Measurements from ENCODE around the gene RPS24. TPM values are rescaled to one million over a fixed set of nuclear protein-coding genes. Genes with fewer than 3 reads are reported as not detected.
"Not testable (repeated sequence)": the region's sequence is repeated elsewhere in the genome, so short reads cannot be mapped to it uniquely, and the experiment has no call there.

RPS24 gene
- 1,000 to 10,000 TPM; 1,842 to 2,104 (median 1,901) TPM for total RNA-seq

DNA sequence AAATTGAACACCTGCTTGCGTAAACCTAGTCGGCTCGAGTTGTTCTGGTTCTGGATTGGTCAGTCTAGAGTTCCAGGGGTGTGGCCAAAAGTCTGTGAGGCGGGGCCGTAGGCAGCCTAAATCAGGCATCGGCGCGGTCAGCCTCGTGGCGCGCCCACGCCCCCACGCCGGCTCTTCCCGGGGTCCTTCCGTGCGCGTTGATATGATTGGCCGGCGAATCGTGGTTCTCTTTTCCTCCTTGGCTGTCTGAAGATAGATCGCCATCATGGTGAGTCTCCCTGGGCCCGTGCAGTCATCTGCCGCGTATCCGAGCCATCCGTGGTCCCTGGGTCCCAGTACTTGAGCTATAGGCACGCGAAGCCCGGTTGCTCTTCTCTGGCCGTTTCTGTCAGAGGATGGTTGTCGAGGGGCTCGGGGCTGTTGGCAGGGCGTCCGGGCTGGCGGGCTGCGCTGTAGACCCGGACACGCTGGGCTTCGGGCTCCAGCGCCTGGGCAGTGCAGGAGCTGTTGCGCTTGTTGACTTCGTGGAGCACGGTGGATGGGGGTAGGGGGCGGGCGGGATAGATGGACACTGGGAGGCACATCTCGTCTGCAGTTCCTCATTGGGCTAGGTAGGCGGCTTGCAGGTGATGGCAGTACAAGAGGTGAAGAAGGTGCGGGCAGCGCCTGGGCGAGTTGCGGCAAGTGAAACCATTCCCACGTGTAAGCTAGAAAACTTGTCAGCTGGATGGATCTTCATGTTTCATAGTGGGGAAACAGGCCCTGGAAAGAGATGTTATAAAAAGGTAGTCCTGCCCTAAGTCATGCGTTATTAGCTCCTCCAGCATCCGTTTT is at the start of gene RPS24:
TSS of gene RPS24 (plus strand) at position 227 of the 834 bp plus-strand sequence. CDS start at position 266, 39 bp downstream.
- H3K4me1 Mint-ChIP-seq (ENCODE audit: low read depth) = peaks cover 50% of the 10 kb centered on the region
- H3K9me3 Mint-ChIP-seq = no peaks in the 10 kb centered on the region
- no peaks in the 10 kb centered on the region for H3K27me3 Mint-ChIP-seq (ENCODE audit: low read depth)
- peaks cover 44% of the 10 kb centered on the region for H3K36me3 Mint-ChIP-seq (ENCODE audit: insufficient read depth)
- ATAC-seq (peak; percentile 86 to 90), DNase-seq (peak; percentile 93)
- H3K4me3 Mint-ChIP-seq = peak within 1 kb of the TSS; percentile 97

DNA sequence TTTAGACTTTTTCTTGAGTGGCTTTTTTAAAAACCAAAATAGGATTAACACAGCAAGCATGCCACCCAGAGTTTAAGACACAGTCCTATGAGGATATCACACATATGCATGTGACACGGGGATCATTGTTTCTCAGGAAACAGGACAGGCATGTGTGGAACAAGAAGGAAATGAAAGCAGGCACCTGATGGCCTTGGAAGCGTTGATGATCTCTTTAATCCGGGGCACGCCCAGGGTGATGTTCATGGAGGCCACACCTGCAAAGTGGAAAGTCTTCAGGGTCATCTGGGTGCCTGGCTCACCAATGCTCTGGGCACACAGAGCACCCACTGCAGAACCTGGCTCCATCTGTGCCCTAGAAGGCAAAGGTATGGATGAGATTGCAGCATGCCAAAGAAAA is 48.7 kb upstream of the RPS24 start:
- H3K27me3 Mint-ChIP-seq (ENCODE audit: low read depth) = no peaks in the 10 kb centered on the region
- H3K36me3 Mint-ChIP-seq (ENCODE audit: insufficient read depth) = peaks cover 61% of the 10 kb centered on the region
- H3K4me3 Mint-ChIP-seq = no peak overlapping the region
- no peaks in the 10 kb centered on the region for H3K4me1 Mint-ChIP-seq (ENCODE audit: low read depth)
- no peak for ATAC-seq
- DNase-seq = no peak
- no peaks in the 10 kb centered on the region for H3K9me3 Mint-ChIP-seq

DNA sequence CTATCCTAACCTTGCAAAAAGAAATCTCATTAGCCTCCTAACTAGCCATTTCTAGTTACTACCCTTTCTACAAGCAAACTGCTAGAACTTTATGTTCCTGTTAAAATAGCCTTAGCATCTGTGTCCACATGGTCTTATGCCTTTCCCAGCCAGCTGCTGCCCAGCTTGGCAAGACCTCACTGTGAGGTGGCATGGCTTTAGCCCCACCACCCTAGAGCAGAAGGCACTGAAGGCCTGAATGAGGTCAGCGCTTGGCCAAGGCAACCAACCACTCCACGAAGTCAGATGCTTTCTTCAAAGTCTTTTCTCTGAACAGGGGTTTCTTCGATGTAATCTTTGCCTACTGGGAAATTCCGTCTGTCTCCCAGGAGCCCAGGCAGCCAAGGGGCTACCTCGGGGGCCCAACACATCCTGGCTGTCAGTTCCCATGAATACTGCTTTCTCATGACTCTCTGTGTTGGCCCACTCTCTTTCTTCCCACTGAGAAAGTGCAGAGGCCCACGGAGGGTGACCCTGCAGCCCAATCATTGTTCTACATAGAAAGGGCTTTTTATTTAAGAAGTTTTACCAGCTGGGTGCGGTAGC is 45.9 kb upstream of the RPS24 start:
- no peaks in the 10 kb centered on the region for H3K9me3 Mint-ChIP-seq
- no peak overlapping the region for H3K4me3 Mint-ChIP-seq
- H3K27me3 Mint-ChIP-seq (ENCODE audit: low read depth) = no peaks in the 10 kb centered on the region
- no peak for DNase-seq
- no peaks in the 10 kb centered on the region for H3K4me1 Mint-ChIP-seq (ENCODE audit: low read depth)
- ATAC-seq = no peak
- H3K36me3 Mint-ChIP-seq (ENCODE audit: insufficient read depth) = peaks cover 55% of the 10 kb centered on the region

DNA sequence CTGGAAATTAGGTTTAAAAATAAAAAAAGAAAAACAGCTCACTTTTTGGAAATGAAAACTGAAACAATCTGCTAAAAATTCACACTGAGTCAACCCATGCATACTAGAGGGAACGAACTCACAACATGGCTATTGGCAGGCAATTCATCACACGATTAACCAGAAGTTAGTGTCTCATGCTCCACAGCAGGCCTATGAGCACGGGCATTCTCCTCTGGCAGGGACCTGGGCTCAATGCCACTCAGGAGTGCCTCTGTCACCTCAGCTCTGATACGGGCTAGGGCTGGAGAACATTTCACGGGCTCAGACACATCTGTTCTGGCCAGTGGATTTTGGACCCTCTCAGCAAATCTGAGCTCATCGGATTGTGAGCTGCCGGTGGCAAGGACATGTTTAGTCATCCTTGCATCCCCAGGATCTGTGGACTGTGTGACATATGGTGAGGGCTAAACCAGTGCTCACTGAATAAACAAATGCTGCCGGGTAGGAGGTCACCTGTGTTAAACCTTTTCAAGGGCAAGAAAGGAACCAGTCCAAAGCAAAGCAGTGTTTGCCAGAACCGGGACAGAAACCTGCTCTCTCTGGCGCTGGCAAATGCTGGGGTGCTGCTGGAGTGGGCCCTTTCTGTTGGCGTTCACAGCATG is 44.5 kb upstream of the RPS24 start:
- H3K36me3 Mint-ChIP-seq (ENCODE audit: insufficient read depth) = peaks cover 56% of the 10 kb centered on the region
- peak in 1 of 2 donors; percentile 65 for ATAC-seq

DNA sequence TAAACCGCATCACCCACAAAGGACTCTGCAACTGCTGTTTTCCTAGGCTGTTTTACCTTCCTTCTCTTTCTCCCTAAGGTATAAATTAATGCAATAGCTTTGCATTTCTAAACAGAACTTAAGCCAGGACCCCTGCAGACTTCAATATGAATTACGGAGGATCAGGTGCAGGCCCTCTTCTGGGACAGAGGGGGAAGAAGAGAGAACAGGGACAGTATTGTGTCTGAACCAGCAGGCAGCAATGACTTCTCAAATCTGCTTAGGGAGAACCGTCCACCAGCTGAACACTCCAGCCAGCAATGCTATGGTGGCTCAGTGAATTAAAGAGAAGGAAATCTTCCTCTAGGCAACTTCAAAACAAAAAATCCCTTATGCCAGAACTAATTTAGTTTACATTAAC is 40.0 kb upstream of the RPS24 start:
- Mint-ChIP-seq H3K4me3 (no peak overlapping the region), H3K36me3 (ENCODE audit: insufficient read depth) (peaks cover 52% of the 10 kb centered on the region), H3K27me3 (ENCODE audit: low read depth) (no peaks in the 10 kb centered on the region), H3K9me3 (no peaks in the 10 kb centered on the region), H3K4me1 (ENCODE audit: low read depth) (no peaks in the 10 kb centered on the region)
- ATAC-seq (no peak), DNase-seq (no peak)

More for the DNA sequence above, 44.5 kb upstream of the RPS24 start:
- H3K9me3 Mint-ChIP-seq = no peaks in the 10 kb centered on the region
- DNase-seq = no peak
- H3K4me3 Mint-ChIP-seq = no peak overlapping the region
- no peaks in the 10 kb centered on the region for H3K27me3 Mint-ChIP-seq (ENCODE audit: low read depth)
- H3K4me1 Mint-ChIP-seq (ENCODE audit: low read depth) = no peaks in the 10 kb centered on the region

DNA sequence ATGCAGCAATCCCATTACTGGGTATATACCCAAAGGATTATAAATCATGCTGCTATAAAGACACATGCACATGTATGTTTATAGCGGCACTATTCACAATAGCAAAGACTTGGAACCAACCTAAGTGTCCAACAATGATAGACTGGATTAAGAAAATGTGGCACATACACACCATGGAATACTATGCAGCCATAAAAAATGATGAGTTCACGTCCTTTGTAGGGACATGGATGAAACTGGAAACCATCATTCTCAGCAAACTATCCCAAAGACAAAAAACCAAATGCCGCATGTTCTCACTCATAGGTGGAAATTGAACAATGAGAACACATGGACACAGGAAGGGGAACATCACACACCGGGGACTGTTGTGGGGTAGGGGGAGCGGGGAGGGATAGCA is 34.9 kb upstream of the RPS24 start:
- peaks cover 62% of the 10 kb centered on the region for H3K36me3 Mint-ChIP-seq (ENCODE audit: insufficient read depth)
- not testable (repeated sequence) for H3K27me3 Mint-ChIP-seq (ENCODE audit: low read depth); H3K9me3 Mint-ChIP-seq; DNase-seq; H3K4me1 Mint-ChIP-seq (ENCODE audit: low read depth); ATAC-seq; H3K4me3 Mint-ChIP-seq

DNA sequence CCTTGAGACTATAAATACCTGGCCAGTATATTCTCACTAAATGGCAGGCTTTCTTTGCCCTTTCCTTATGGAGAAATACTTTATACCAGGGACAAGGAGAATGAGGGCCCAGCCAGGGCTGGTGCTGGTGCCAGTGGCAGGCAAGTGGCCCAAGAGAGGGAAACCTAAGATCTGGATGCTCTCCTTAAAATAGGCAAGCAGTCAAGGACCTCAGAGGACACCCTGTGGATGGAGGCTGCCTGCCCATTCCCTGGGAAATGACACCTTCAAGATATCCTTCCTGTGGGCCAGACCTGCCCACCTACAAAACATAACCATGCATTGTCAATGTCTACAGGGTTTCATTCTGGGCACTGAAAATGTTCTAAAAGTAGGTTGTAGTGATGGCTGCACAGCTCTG is 33.5 kb upstream of the RPS24 start:
- H3K9me3 Mint-ChIP-seq = no peaks in the 10 kb centered on the region
- H3K4me3 Mint-ChIP-seq = no peak overlapping the region
- H3K36me3 Mint-ChIP-seq (ENCODE audit: insufficient read depth) = peaks cover 59% of the 10 kb centered on the region
- ATAC-seq = no peak
- DNase-seq = no peak
- no peaks in the 10 kb centered on the region for H3K27me3 Mint-ChIP-seq (ENCODE audit: low read depth)
- H3K4me1 Mint-ChIP-seq (ENCODE audit: low read depth) = no peaks in the 10 kb centered on the region

DNA sequence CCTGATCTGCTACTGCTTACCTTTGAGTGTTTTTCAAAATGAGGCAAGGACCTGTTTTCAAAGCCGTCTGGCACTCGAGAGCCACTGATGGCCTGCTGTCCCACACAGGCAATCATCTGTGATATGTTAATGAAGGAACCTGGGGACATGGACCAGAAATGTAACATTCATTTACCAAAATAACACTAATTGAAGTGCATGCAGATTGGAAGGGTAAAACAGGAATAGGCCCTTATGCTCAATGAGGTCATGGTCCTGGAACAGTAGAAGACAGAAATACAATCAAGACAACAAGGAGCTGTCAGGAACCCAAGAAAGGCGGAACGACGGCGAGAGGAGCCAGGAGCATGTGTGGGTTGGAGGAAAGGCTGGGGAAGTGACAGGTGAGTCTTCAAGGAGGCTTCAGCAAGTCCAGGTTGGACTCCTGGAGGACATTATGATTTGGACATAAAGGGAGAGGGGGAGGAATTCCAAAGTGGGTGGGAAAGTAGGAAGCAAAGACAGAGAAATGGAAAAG is 32.6 kb upstream of the RPS24 start:
- Mint-ChIP-seq H3K27me3 (ENCODE audit: low read depth) (no peaks in the 10 kb centered on the region), H3K4me3 (no peak overlapping the region), H3K9me3 (no peaks in the 10 kb centered on the region), H3K36me3 (ENCODE audit: insufficient read depth) (peaks cover 61% of the 10 kb centered on the region), H3K4me1 (ENCODE audit: low read depth) (no peaks in the 10 kb centered on the region)
- ATAC-seq = no peak
- no peak for DNase-seq

DNA sequence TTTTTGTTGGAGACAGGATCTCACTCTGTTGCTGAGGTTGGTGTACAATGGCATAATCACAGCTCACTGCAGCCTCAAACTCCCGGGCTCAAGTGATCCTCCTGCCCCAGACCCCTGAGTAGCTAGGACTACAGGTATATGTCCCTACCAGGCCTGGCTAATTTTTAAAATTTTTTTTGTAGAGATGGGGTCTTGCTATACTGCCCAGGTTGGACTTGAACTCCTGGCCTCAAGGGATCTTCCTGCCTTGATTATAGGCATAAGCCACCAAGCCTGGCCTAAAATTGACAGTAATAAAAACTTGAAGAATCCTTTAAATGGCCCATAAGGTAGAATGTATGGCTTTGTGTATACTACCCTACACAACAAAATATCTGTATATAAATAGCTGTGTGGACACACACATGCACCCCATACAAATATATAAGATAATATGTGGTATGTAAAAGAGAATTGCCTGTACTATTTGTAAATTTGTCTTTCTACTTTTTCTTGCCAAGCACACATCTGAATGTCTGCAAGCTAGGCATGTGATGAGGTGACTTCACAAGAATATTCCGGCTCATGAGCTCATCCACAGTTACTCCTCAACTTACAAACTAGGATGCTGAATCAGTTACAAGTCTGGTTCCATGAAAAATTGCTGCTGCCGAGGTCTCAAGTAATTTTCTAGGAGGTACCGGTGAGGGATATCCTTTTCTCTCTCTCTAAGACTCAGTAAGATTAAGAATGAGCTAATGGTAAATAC is 30.9 kb upstream of the RPS24 start:
- peaks cover 61% of the 10 kb centered on the region for H3K36me3 Mint-ChIP-seq (ENCODE audit: insufficient read depth)
- DNase-seq (no peak), ATAC-seq (no peak)
- H3K27me3 Mint-ChIP-seq (ENCODE audit: low read depth) = no peaks in the 10 kb centered on the region
- H3K4me3 Mint-ChIP-seq = no peak overlapping the region
- H3K9me3 Mint-ChIP-seq = no peaks in the 10 kb centered on the region
- no peaks in the 10 kb centered on the region for H3K4me1 Mint-ChIP-seq (ENCODE audit: low read depth)

DNA sequence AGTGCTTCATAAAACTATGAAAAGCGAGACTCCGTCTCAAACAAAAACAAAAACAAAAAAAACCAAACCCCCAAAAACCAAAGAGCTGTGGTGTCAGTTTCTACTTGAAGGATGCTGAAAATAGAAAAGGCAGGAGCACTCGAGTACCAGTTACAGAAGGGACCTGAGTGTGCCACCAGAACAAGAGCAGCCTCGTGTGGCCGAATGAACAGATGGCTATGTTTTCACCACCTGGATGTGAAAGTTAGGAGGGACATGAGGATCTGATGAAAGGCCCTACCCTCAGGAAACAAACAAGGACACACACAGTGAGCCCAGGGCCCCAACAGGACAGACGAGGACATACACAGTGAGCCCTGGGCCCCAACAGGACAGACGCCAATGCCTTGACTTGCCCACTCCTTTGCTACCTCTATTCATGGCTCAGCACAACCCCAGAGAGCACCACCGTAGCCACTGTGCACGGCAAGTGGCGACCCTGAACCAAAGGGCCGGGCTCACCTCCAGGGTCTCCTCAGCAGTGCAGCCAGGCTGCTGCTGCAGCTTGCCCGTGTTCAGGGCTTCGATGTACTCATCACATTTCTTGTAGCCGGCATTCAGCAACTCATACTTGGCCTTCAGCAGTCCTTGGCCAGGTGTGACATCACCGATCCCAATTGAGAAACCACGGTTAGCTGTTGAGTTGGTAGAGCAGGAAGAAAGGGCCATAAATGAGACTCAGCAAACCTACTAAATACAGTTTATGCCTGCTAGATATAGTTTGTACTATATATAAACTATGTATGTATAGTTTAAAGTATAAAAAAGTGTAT is 29.2 kb upstream of the RPS24 start:
- no peaks in the 10 kb centered on the region for H3K4me1 Mint-ChIP-seq (ENCODE audit: low read depth)
- no peaks in the 10 kb centered on the region for H3K9me3 Mint-ChIP-seq
- H3K4me3 Mint-ChIP-seq = no peak overlapping the region
- H3K36me3 Mint-ChIP-seq (ENCODE audit: insufficient read depth) = peaks cover 55% of the 10 kb centered on the region
- H3K27me3 Mint-ChIP-seq (ENCODE audit: low read depth) = no peaks in the 10 kb centered on the region
- no peak for DNase-seq
- ATAC-seq = no peak

DNA sequence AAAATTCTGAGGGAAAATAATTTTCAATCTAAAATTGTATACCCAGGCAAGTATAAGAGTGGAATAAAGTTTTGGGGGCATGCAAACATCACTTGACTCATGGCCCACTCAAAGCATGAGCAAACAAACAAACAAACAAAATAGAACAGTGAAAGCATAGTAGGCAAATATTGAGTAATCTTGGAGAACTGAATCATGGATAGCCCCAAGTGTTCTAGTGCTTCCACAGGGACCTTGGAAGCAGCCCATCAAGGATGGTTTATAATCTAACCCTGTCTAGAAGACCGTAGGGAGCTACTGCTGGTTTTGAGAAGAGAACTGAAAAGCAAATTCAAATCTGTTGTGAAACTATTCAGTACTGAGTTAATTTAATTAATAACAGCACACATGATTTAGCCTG is 26.5 kb upstream of the RPS24 start:
- no peaks in the 10 kb centered on the region for H3K4me1 Mint-ChIP-seq (ENCODE audit: low read depth)
- DNase-seq (no peak), ATAC-seq (no peak)
- no peak overlapping the region for H3K4me3 Mint-ChIP-seq
- H3K9me3 Mint-ChIP-seq = no peaks in the 10 kb centered on the region
- H3K27me3 Mint-ChIP-seq (ENCODE audit: low read depth) = no peaks in the 10 kb centered on the region
- H3K36me3 Mint-ChIP-seq (ENCODE audit: insufficient read depth) = peaks cover 52% of the 10 kb centered on the region

DNA sequence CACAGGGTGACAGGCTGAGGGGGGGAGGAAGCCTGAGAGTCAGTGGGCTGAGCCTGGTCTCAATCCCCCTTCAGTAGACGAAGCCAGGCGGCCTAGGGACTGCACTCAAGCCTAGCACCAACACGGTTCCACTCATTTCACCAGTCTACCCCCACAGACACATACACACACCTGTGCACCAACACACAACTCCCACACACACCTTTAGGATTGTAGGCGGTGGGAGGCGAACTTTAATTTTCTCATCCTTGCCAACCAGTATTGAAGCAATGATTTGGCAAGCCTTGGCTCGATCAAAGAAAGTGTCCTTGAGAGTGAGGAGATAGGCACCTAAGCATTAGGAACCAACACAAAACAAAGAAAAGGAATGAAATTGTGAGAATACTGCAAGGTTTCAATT is 24.0 kb upstream of the RPS24 start:
- H3K27me3 Mint-ChIP-seq (ENCODE audit: low read depth) = no peaks in the 10 kb centered on the region

DNA sequence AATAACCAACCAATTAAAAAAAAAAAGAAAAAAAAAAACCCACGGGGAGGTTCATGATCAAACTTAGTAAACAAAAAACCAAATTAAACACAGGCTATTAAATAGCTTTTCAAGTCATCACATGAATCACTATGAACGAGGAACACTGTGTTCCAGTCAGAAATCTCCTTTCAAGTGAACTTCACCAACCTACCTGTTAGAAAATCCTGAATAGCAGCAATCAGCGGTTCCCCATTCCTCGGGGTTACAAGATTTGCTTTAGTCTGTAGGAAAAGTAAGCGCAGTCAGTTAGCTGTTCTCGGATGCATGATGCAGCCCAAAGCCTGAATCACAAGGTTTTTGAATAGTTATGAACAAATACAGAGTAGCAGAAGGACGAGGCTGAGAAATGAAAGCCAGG is 23.4 kb upstream of the RPS24 start:
- Mint-ChIP-seq H3K4me1 (ENCODE audit: low read depth) (peaks cover 1% of the 10 kb centered on the region), H3K36me3 (ENCODE audit: insufficient read depth) (peaks cover 48% of the 10 kb centered on the region), H3K27me3 (ENCODE audit: low read depth) (no peaks in the 10 kb centered on the region), H3K9me3 (no peaks in the 10 kb centered on the region), H3K4me3 (no peak overlapping the region)
- ATAC-seq (no peak), DNase-seq (no peak)

More for the DNA sequence above, 24.0 kb upstream of the RPS24 start:
- no peaks in the 10 kb centered on the region for H3K4me1 Mint-ChIP-seq (ENCODE audit: low read depth)
- H3K36me3 Mint-ChIP-seq (ENCODE audit: insufficient read depth) = peaks cover 48% of the 10 kb centered on the region
- H3K9me3 Mint-ChIP-seq = no peaks in the 10 kb centered on the region
- no peak overlapping the region for H3K4me3 Mint-ChIP-seq
- DNase-seq (no peak), ATAC-seq (no peak)

Data from activated T-cell treated with anti-CD3 and anti-CD28 coated beads, Interleukin-2, amount 50 U/mL, for 4 hours (primary cell).